ENCODE measurements around the gene CACNG8. TPM values are rescaled to one million over a fixed set of nuclear protein-coding genes. Genes with fewer than 3 reads are reported as not detected.
"Not testable (repeated sequence)": the region's sequence is repeated elsewhere in the genome, so short reads cannot be mapped to it uniquely, and the experiment has no call there.

CACNG8 gene
- polyA plus RNA-seq, 3 donors: 0.05 TPM; not detected in 2

GRCh38 chr19:54030895-54031586 lies 68.3 kb downstream of the CACNG8 start:
- Histone ChIP-seq H3K4me3 (replicated peaks in 1 of 3; ENCODE audit: low read depth in 2 of 3, low read length in 3 of 3) (no peak overlapping the region), H3K36me3 (replicated peaks in 1 of 2; ENCODE audit: control insufficient read depth in 1 of 2, insufficient read depth in 2 of 2, low read length in 2 of 2) (no peaks in the 10 kb centered on the region), H4K20me1 (ENCODE audit: insufficient read depth, low read length) (no peaks in the 10 kb centered on the region), H3K79me2 (ENCODE audit: insufficient read depth, low read length) (no peaks in the 10 kb centered on the region), H3K9me3 (replicated peaks in 1 of 2; ENCODE audit: control insufficient read depth in 1 of 2, insufficient read depth in 1 of 2, low read length in 2 of 2) (no peaks in the 10 kb centered on the region), H3K4me1 (ENCODE audit: control insufficient read depth in 1 of 2, insufficient read depth in 2 of 2, low read length in 2 of 2) (peaks cover 17 to 24% of the 10 kb centered on the region in 2 donors), H3K27me3 (ENCODE audit: control insufficient read depth in 2 of 2, insufficient read depth in 2 of 2, low read length in 2 of 2) (peaks cover 0 to 6% of the 10 kb centered on the region in 2 donors), H2AFZ (ENCODE audit: insufficient read depth, low read depth, low read length, poor library complexity, severe bottlenecking) (peak overlapping the region; percentile 7), H3K4me2 (replicated peaks; ENCODE audit: extremely low read depth, low read length, poor library complexity, severe bottlenecking) (peak overlapping the region; percentile 36), H3K27ac (ENCODE audit: low read depth in 1 of 2, low read length in 2 of 2) (no peak overlapping the region), H3K9ac (ENCODE audit: insufficient read depth, low read length, poor library complexity, severe bottlenecking) (no peak overlapping the region)
- no peak for DNase-seq
- peaks cover 20% of the 10 kb centered on the region for H3K4me1 Mint-ChIP-seq
- intact Hi-C loops (cut with micrococcal nuclease): loop anchor here (2.0 kb wide), 2 partner anchors 124 to 238 kb away; no protein-coding TSS in a partner anchor
- H3K9me3 Mint-ChIP-seq: no peaks in the 10 kb centered on the region
- 37% methylated on average over 9 of the region's 13 CpGs for WGBS (ENCODE audit: insufficient coverage)
- H3K4me3 Mint-ChIP-seq: peak overlapping the region in 1 of 2 donors; percentile 28
- no peak overlapping the region for H3K27ac Mint-ChIP-seq
- no peaks in the 10 kb centered on the region for H3K36me3 Mint-ChIP-seq
- peaks cover 10 to 15% (median 12%) of the 10 kb centered on the region in 3 donors for H3K27me3 Mint-ChIP-seq (ENCODE audit: low read depth in 3 of 3)
- TF ChIP-seq CTCF (IDR thresholded peaks at IDR 0.05): peak; percentile 22

DNA sequence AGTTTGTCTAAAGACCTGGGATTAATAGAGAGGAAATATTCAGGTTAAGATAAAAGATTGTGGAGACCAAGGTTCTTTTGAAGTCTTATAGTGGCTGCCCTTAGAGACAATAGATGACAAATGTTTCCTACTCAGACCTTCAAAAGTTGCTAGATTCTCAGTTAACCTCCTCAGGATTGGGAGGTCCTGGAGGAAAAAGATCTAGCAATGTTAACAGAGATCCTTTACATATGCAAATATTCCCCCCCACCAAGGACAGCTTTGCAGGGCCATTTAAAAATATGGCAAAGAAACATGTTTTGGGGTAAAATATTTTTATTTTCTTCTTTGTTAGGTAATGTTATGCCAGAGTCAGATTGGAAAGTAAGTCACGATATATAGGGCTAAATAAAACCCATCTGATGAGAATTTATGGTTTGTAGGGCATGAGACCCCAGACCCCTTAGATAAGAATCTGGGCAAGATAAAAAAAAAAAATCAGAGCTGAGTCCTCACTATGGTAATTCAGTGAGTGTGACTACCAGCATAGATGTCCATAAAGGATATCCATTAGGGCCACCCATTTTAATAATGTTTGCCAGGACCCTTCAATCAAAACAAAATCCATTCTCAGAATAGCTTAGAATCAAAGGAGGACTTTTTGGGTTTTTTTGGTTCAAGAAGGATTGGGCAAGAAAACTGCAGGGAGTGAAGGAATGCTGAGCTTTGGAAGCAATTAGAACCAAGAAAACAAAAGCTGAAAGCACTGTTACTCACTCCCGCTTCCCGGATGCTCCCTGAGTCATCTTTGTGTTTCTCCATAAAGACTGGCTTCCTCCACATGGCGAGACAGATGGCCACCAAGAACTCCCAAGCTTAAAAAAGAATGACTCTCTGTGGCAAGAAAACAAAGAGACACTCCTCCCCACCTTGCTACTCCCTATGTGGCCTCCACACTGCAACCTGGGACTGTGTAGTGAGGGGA lies 72.8 kb downstream of the CACNG8 start:
- H3K4me1 ChIP-seq (ENCODE audit: control insufficient read depth in 1 of 2, insufficient read depth in 2 of 2, low read length in 2 of 2): peaks cover 0 to 7% of the 10 kb centered on the region in 2 donors
- no peak overlapping the region for H3K4me3 Mint-ChIP-seq
- peaks cover 0 to 6% of the 10 kb centered on the region in 2 donors for H3K27me3 ChIP-seq (ENCODE audit: control insufficient read depth in 2 of 2, insufficient read depth in 2 of 2, low read length in 2 of 2)
- WGBS (ENCODE audit: insufficient coverage): 44% methylated on average over 2 of the region's 4 CpGs
- H3K36me3 ChIP-seq (replicated peaks in 1 of 2; ENCODE audit: control insufficient read depth in 1 of 2, insufficient read depth in 2 of 2, low read length in 2 of 2): peaks cover 0 to 7% of the 10 kb centered on the region in 2 donors
- TF ChIP-seq CTCF (IDR thresholded peaks at IDR 0.05): no peak
- no peak overlapping the region for H2AFZ ChIP-seq (ENCODE audit: insufficient read depth, low read depth, low read length, poor library complexity, severe bottlenecking)
- no peak overlapping the region for H3K9ac ChIP-seq (ENCODE audit: insufficient read depth, low read length, poor library complexity, severe bottlenecking)
- H3K27me3 Mint-ChIP-seq (ENCODE audit: low read depth in 3 of 3): peaks cover 8 to 19% (median 8%) of the 10 kb centered on the region in 3 donors
- peaks cover 6% of the 10 kb centered on the region for H3K4me1 Mint-ChIP-seq
- intact Hi-C loops (cut with micrococcal nuclease): no loop called here
- H3K36me3 Mint-ChIP-seq: peaks cover 3 to 8% of the 10 kb centered on the region in 2 donors
- H3K27ac ChIP-seq (ENCODE audit: low read depth in 1 of 2, low read length in 2 of 2): no peak overlapping the region
- no peak overlapping the region for H3K4me3 ChIP-seq (replicated peaks in 1 of 3; ENCODE audit: low read depth in 2 of 3, low read length in 3 of 3)
- H3K9me3 ChIP-seq (replicated peaks in 1 of 2; ENCODE audit: control insufficient read depth in 1 of 2, insufficient read depth in 1 of 2, low read length in 2 of 2): no peaks in the 10 kb centered on the region
- H3K79me2 ChIP-seq (ENCODE audit: insufficient read depth, low read length): no peaks in the 10 kb centered on the region
- peak in 2 of 3 donors; percentile 19 to 27 for DNase-seq
- H3K9me3 Mint-ChIP-seq: peaks cover 0 to 4% (median 1%) of the 10 kb centered on the region in 7 donors
- peak overlapping the region in 1 of 7 donors; percentile 12 for H3K27ac Mint-ChIP-seq
- no peak overlapping the region for H3K4me2 ChIP-seq (replicated peaks; ENCODE audit: extremely low read depth, low read length, poor library complexity, severe bottlenecking)
- no peaks in the 10 kb centered on the region for H4K20me1 ChIP-seq (ENCODE audit: insufficient read depth, low read length)

DNA sequence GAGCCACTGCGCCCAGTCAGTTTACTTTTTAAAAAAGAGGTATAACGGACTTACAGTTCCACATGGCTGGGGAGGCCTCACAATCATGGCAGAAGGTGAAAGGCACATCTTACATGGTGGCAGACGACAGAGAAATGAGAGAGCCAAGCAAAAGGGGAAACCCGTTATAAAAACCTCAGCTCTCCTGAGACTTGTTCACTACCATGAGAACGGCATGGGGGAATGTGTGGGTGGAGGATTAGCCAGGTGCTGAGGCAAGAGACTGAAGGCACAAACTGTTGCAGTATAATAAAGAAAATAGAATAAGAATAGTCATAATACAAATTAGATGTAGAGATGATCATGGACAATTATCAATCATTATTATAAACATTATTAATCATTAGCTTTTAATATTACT lies 73.8 kb downstream of the CACNG8 start:
- H3K27ac ChIP-seq (ENCODE audit: low read depth in 1 of 2, low read length in 2 of 2); intact Hi-C loops (cut with micrococcal nuclease); H3K4me1 ChIP-seq (ENCODE audit: control insufficient read depth in 1 of 2, insufficient read depth in 2 of 2, low read length in 2 of 2); H3K9ac ChIP-seq (ENCODE audit: insufficient read depth, low read length, poor library complexity, severe bottlenecking); H3K4me3 Mint-ChIP-seq; H3K27ac Mint-ChIP-seq; H3K4me2 ChIP-seq (replicated peaks; ENCODE audit: extremely low read depth, low read length, poor library complexity, severe bottlenecking); H3K4me1 Mint-ChIP-seq; H4K20me1 ChIP-seq (ENCODE audit: insufficient read depth, low read length); H3K9me3 Mint-ChIP-seq; H2AFZ ChIP-seq (ENCODE audit: insufficient read depth, low read depth, low read length, poor library complexity, severe bottlenecking); DNase-seq; H3K79me2 ChIP-seq (ENCODE audit: insufficient read depth, low read length); H3K9me3 ChIP-seq (replicated peaks in 1 of 2; ENCODE audit: control insufficient read depth in 1 of 2, insufficient read depth in 1 of 2, low read length in 2 of 2); H3K4me3 ChIP-seq (replicated peaks in 1 of 3; ENCODE audit: low read depth in 2 of 3, low read length in 3 of 3); H3K27me3 ChIP-seq (ENCODE audit: control insufficient read depth in 2 of 2, insufficient read depth in 2 of 2, low read length in 2 of 2): not testable (repeated sequence)
- 100% methylated on average over 3 of the region's 5 CpGs for WGBS (ENCODE audit: insufficient coverage)
- peaks cover 9 to 16% of the 10 kb centered on the region in 2 donors for H3K36me3 Mint-ChIP-seq
- H3K36me3 ChIP-seq (replicated peaks in 1 of 2; ENCODE audit: control insufficient read depth in 1 of 2, insufficient read depth in 2 of 2, low read length in 2 of 2): peaks cover 2 to 15% of the 10 kb centered on the region in 2 donors
- H3K27me3 Mint-ChIP-seq (ENCODE audit: low read depth in 3 of 3): peaks cover 7 to 18% (median 8%) of the 10 kb centered on the region in 3 donors

All from CD14-positive monocyte (primary cell).